ENCODE measurements around the gene IGFN1.

IGFN1 gene

GRCh38 chr1:201178718-201179117 is 11.9 kb upstream of the IGFN1 start:
- Histone ChIP-seq H3K9ac (ENCODE audit: low read length) (no peak overlapping the region), H3K9me3 (ENCODE audit: insufficient read depth, low read length) (no peaks in the 10 kb centered on the region), H3K27ac (ENCODE audit: low read depth, low read length) (no peak overlapping the region), H3K4me2 (ENCODE audit: low read depth, low read length, poor library complexity, severe bottlenecking) (no peak overlapping the region), H2AFZ (ENCODE audit: low read depth, low read length, severe bottlenecking) (no peak overlapping the region), H3F3A (ENCODE audit: insufficient read depth) (no peaks in the 10 kb centered on the region), H4K20me1 (ENCODE audit: low read depth, low read length) (no peaks in the 10 kb centered on the region), H3K9me2 (replicated peaks; ENCODE audit: insufficient read depth, low read length) (no peaks in the 10 kb centered on the region), H3K36me3 (ENCODE audit: low read length) (no peaks in the 10 kb centered on the region), H3K27me3 (ENCODE audit: low read length) (no peaks in the 10 kb centered on the region), H3K79me2 (ENCODE audit: insufficient read depth, low read length) (no peaks in the 10 kb centered on the region), H3K4me3 (ENCODE audit: insufficient read depth, low read length, poor library complexity, severe bottlenecking) (no peak overlapping the region)
- TF ChIP-seq EZH2phosphoT487 (conservative IDR thresholded peaks at IDR 0.05; ENCODE audit: low read length) (no peak), CTCF (IDR thresholded peaks at IDR 0.05; ENCODE audit: insufficient read depth, low read length, poor library complexity, severe bottlenecking) (no peak)

- Histone ChIP-seq H3K9ac (ENCODE audit: low read length) (no peak overlapping the region), H3K4me2 (ENCODE audit: low read depth, low read length, poor library complexity, severe bottlenecking) (no peak overlapping the region), H3K9me3 (ENCODE audit: insufficient read depth, low read length) (no peaks in the 10 kb centered on the region), H3F3A (ENCODE audit: insufficient read depth) (no peaks in the 10 kb centered on the region), H3K27me3 (ENCODE audit: low read length) (no peaks in the 10 kb centered on the region), H3K4me3 (ENCODE audit: insufficient read depth, low read length, poor library complexity, severe bottlenecking) (no peak overlapping the region), H4K20me1 (ENCODE audit: low read depth, low read length) (no peaks in the 10 kb centered on the region), H3K36me3 (ENCODE audit: low read length) (no peaks in the 10 kb centered on the region), H3K9me2 (replicated peaks; ENCODE audit: insufficient read depth, low read length) (no peaks in the 10 kb centered on the region), H3K27ac (ENCODE audit: low read depth, low read length) (no peak overlapping the region), H3K79me2 (ENCODE audit: insufficient read depth, low read length) (no peaks in the 10 kb centered on the region), H2AFZ (ENCODE audit: low read depth, low read length, severe bottlenecking) (no peak overlapping the region)
- TF ChIP-seq CTCF (IDR thresholded peaks at IDR 0.05; ENCODE audit: insufficient read depth, low read length, poor library complexity, severe bottlenecking) (no peak), EZH2phosphoT487 (conservative IDR thresholded peaks at IDR 0.05; ENCODE audit: low read length) (no peak)
Observed at GRCh38 chr1:201180141-201180540, 10.5 kb upstream of the IGFN1 start.

- no peaks in the 10 kb centered on the region for H3F3A ChIP-seq (ENCODE audit: insufficient read depth)
- H3K4me3 ChIP-seq (ENCODE audit: insufficient read depth, low read length, poor library complexity, severe bottlenecking), result no peak overlapping the region
- no peaks in the 10 kb centered on the region for H3K9me3 ChIP-seq (ENCODE audit: insufficient read depth, low read length)
- H3K9me2 ChIP-seq (replicated peaks; ENCODE audit: insufficient read depth, low read length), result no peaks in the 10 kb centered on the region
- H3K27me3 ChIP-seq (ENCODE audit: low read length), result no peaks in the 10 kb centered on the region
- H3K79me2 ChIP-seq (ENCODE audit: insufficient read depth, low read length), result no peaks in the 10 kb centered on the region
- no peak overlapping the region for H3K9ac ChIP-seq (ENCODE audit: low read length)
- no peak overlapping the region for H3K27ac ChIP-seq (ENCODE audit: low read depth, low read length)
- no peak overlapping the region for H3K4me2 ChIP-seq (ENCODE audit: low read depth, low read length, poor library complexity, severe bottlenecking)
- no peaks in the 10 kb centered on the region for H3K36me3 ChIP-seq (ENCODE audit: low read length)
- no peak for TF ChIP-seq EZH2phosphoT487 (conservative IDR thresholded peaks at IDR 0.05; ENCODE audit: low read length)
- TF ChIP-seq CTCF (IDR thresholded peaks at IDR 0.05; ENCODE audit: insufficient read depth, low read length, poor library complexity, severe bottlenecking), result no peak
- H2AFZ ChIP-seq (ENCODE audit: low read depth, low read length, severe bottlenecking), result no peak overlapping the region
- H4K20me1 ChIP-seq (ENCODE audit: low read depth, low read length), result no peaks in the 10 kb centered on the region
Observed at GRCh38 chr1:201180901-201181300, 9.7 kb upstream of the IGFN1 start.
